Neural progenitor cell (in vitro differentiated cells): ENCODE measurements around the gene PLPPR2.

Source experiments
- CTCF ChIP-seq: fragments of 200-600 bp; sonication (generic); IDR thresholded peaks from 2 replicates; pipeline ENCODE4 v1.5.1; 2017; ENCODE audit warnings: antibody characterized with exemption, mild to moderate bottlenecking
- EZH2 ChIP-seq: fragments of 200-600 bp; sonication (generic); IDR thresholded peaks from 2 replicates; pipeline ENCODE4 v1.6.1; 2017; ENCODE audit warnings: antibody characterized with exemption, mild to moderate bottlenecking, moderate library complexity

DNA sequence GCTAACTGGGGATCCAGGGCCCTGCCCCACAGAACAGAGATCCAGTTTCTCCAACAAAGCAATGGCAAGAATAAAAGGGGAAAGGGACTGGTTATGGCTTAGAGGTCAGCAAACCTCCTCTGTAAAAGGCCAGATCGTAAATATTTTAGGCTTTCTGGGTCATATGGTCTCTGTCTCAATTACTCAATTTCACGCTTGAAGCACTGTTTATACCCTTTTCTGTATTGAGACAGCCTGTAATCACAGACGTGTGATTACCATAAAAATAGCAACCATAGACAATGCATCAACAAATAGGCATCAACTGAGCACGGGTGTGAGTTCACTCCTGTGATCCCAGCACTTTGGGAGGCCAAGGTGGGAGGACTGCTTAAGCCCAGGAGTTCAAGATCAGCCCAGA, 25.1 kb upstream of the PLPPR2 start:
- TF ChIP-seq CTCF (no peak), EZH2 (no peak)
